ENCODE data around the gene ZBTB45. TPM values are rescaled to one million over a fixed set of nuclear protein-coding genes. Genes with fewer than 3 reads are reported as not detected.
A peak's percentile ranks its signal among the peaks of the same experiment; 100 is the strongest.

ZBTB45 gene
- total and polyA plus RNA-seq, 9 of the 15 experiments (the other 6 are each of a cell fraction or from before 2014, with no cell fraction given) = 0.08 to 16.1 (median 1.8) TPM

DNA sequence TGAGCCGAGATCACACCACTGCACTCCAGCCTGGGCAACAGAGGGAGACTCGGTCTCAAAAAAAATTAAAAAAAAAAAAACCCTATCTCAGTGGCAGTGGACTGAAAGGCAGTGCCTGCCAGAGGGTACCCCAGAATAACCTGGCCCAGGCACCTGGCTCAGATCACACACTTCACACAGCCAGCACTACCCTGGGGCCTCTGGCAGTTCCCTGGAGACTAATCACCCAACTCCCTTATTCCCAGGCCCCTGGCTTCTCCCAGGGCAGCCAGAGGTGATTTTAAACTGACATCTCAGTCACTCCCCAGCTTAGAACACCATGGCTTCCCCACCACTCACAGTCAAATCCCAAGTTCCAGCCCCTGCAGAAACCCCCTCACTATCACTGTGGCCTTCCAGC lies 4.4 kb downstream of the ZBTB45 start:
- no peak for DNase-seq (ENCODE audit: extremely low read depth in 1 of 4, low spot score in 3 of 4)
- intact Hi-C loops (cut with micrococcal nuclease) (no loop called here), in situ Hi-C loops (cut with MboI) (no loop called here)
- no peak for FAIRE-seq
- peaks cover 31% of the 10 kb centered on the region; the same call in 2 of the 3 replicates for H3K36me3 ChIP-seq (ENCODE audit: control insufficient read depth, insufficient read depth, low read length)
- peaks cover 5% of the 10 kb centered on the region for H3K9me1 ChIP-seq (ENCODE audit: control insufficient read depth, insufficient read depth, low read length)
- ATAC-seq = no peak
- no peak for TF ChIP-seq CGGBP1 (CRISPR knock-in tag; IDR thresholded peaks at IDR 0.05)
- TF ChIP-seq ZNF184 (CRISPR knock-in tag; IDR thresholded peaks at IDR 0.05) = no peak
- TF ChIP-seq TCF7 (IDR thresholded peaks at IDR 0.05; ENCODE audit: borderline replicate concordance) = no peak
- no peak overlapping the region for H3K27ac ChIP-seq (ENCODE audit: extremely low read depth, low read depth, low read length)
- POLR2A ChIA-PET = interaction anchor here (1.0 kb wide), 1 partner anchor 33 kb away, joined by 4 read pairs; no protein-coding TSS in a partner anchor
- peaks cover 8 to 79% of the 10 kb centered on the region in 2 experiments for H3K4me1 ChIP-seq (replicated peaks in 1 of 2; ENCODE audit: control insufficient read depth in 2 of 2, insufficient read depth in 2 of 2, low read length in 2 of 2)
- no peaks in the 10 kb centered on the region for H3K27me3 ChIP-seq (ENCODE audit: control insufficient read depth in 2 of 2, insufficient read depth in 2 of 2, low read length in 2 of 2)
- no peaks in the 10 kb centered on the region for H3K9me3 ChIP-seq (replicated peaks; ENCODE audit: control insufficient read depth, insufficient read depth, low read depth, low read length)
- no peak overlapping the region for H3K4me3 ChIP-seq
- TSS peak; percentile 40 for BruUV-seq (replicated peaks)
- peak overlapping the region in 1 of 2 experiments; percentile 68; a peak in 1 of 4 replicates for H3K9ac ChIP-seq (ENCODE audit: insufficient read depth in 1 of 2, low read depth in 2 of 2, low read length in 2 of 2)
- 67% methylated on average over 1 of the region's 2 CpGs for WGBS (ENCODE audit: insufficient coverage, low coverage, missing lambda C conversion rate)
- no peaks in the 10 kb centered on the region for H4K20me1 ChIP-seq (replicated peaks; ENCODE audit: control insufficient read depth, insufficient read depth, low read length)
- no peak overlapping the region for H3K4me2 ChIP-seq (ENCODE audit: insufficient read depth, low read length)
- H3K79me2 ChIP-seq (ENCODE audit: control insufficient read depth, insufficient read depth, low read length) = peaks cover 51% of the 10 kb centered on the region
- CTCF ChIA-PET (ENCODE audit: low intra/inter-chr PET ratio) = no interaction called here
- no peak overlapping the region for H2AFZ ChIP-seq (ENCODE audit: low read depth, low read length)

GRCh38 chr19:58514564-58515022 lies 5.0 kb downstream of the ZBTB45 start:
- H3K27ac ChIP-seq (ENCODE audit: extremely low read depth, low read depth, low read length) = peak overlapping the region; percentile 79
- ATAC-seq (no peak), FAIRE-seq (no peak), DNase-seq (ENCODE audit: extremely low read depth in 1 of 4, low spot score in 3 of 4) (no peak)
- WGBS (ENCODE audit: insufficient coverage, low coverage, missing lambda C conversion rate) = 67% methylated on average over 3 of the region's 3 CpGs
- H3K79me2 ChIP-seq (ENCODE audit: control insufficient read depth, insufficient read depth, low read length) = peaks cover 47% of the 10 kb centered on the region
- no peaks in the 10 kb centered on the region for H3K27me3 ChIP-seq (ENCODE audit: control insufficient read depth in 2 of 2, insufficient read depth in 2 of 2, low read length in 2 of 2)
- ChIA-PET POLR2A (interaction anchor here (1.0 kb wide), 2 partner anchors 15 to 29 kb away, joined by 7 to 8 read pairs; partner anchors contain the start of gene TRIM28), CTCF (ENCODE audit: low intra/inter-chr PET ratio) (no interaction called here)
- H3K9ac ChIP-seq (ENCODE audit: insufficient read depth in 1 of 2, low read depth in 2 of 2, low read length in 2 of 2) = peak overlapping the region; percentile 84 to 85
- 0 out of 2 replicates have a peak overlapping the region, but pooled peaks have one; percentile 57 for H2AFZ ChIP-seq (ENCODE audit: low read depth, low read length)
- H3K4me3 ChIP-seq = peak overlapping the region; percentile 53
- peaks cover 31% of the 10 kb centered on the region; the same call in 2 of the 3 replicates for H3K36me3 ChIP-seq (ENCODE audit: control insufficient read depth, insufficient read depth, low read length)
- H3K9me1 ChIP-seq (ENCODE audit: control insufficient read depth, insufficient read depth, low read length) = peaks cover 10% of the 10 kb centered on the region
- no peaks in the 10 kb centered on the region; the same call in 1 of the 2 replicates for H3K9me3 ChIP-seq (replicated peaks; ENCODE audit: control insufficient read depth, insufficient read depth, low read depth, low read length)
- BruUV-seq (replicated peaks) = no TSS peak
- peak overlapping the region; percentile 99 for H3K4me2 ChIP-seq (ENCODE audit: insufficient read depth, low read length)
- in situ Hi-C loops (cut with MboI) (no loop called here), intact Hi-C loops (cut with micrococcal nuclease) (loop anchor here (5.0 kb wide), 1 partner anchor 332 kb away; the partner anchor contains the start of gene ZNF274)
- H3K4me1 ChIP-seq (replicated peaks in 1 of 2; ENCODE audit: control insufficient read depth in 2 of 2, insufficient read depth in 2 of 2, low read length in 2 of 2) = peaks cover 13 to 78% of the 10 kb centered on the region in 2 experiments
- no peaks in the 10 kb centered on the region for H4K20me1 ChIP-seq (replicated peaks; ENCODE audit: control insufficient read depth, insufficient read depth, low read length)

All from K562 (cell line).